Gastrocnemius medialis (tissue), 4 donors: ENCODE data around the gene KIAA1217.

ENCODE experiments used
- POLR2A ChIP-seq, 2 donors: fragments of 450-650 bp; IDR thresholded peaks; one replicate each; pipeline ENCODE4 v1.6.1; 2017; ENCODE audit warnings: antibody characterized with exemption in 2 of 2, mild to moderate bottlenecking in 2 of 2, moderate library complexity in 2 of 2
- TF ChIP-seq, protein P1 (sequence below), 5 experiments: fragments of 450-650 bp in 3 of 5; fragments of 200-600 bp in 2 of 5; sonication (generic) in 2 of 5; IDR thresholded peaks in 4 of 5; conservative IDR thresholded peaks in 1 of 5; 1 replicate in 4 of 5; 2 replicates in 1 of 5; pipeline ENCODE4 v1.5.1; 2016 to 2019; ENCODE audit warnings: antibody characterized with exemption in 5 of 5, mild to moderate bottlenecking in 3 of 5, moderate library complexity in 3 of 5

DNA sequence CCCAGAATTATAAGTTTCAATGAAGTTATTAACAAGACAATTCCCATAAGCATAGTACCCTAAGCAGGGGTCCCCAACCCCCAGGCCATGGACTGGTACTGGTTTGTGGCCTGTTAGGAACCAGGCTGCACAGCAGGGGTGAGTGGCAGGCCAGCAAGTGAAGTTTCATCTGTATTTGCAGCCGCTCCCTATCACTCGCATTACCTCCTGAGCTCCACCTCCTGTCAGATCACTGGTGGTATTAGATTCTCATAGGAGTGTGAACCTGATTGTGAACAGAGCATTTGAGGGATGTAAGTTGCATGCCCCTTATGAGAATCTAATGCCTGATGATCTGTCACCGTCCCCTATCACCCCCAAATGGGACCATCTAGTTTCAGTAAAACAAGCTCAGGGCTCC is 36.0 kb upstream of the KIAA1217 start:
- TF ChIP-seq, protein P1, sequence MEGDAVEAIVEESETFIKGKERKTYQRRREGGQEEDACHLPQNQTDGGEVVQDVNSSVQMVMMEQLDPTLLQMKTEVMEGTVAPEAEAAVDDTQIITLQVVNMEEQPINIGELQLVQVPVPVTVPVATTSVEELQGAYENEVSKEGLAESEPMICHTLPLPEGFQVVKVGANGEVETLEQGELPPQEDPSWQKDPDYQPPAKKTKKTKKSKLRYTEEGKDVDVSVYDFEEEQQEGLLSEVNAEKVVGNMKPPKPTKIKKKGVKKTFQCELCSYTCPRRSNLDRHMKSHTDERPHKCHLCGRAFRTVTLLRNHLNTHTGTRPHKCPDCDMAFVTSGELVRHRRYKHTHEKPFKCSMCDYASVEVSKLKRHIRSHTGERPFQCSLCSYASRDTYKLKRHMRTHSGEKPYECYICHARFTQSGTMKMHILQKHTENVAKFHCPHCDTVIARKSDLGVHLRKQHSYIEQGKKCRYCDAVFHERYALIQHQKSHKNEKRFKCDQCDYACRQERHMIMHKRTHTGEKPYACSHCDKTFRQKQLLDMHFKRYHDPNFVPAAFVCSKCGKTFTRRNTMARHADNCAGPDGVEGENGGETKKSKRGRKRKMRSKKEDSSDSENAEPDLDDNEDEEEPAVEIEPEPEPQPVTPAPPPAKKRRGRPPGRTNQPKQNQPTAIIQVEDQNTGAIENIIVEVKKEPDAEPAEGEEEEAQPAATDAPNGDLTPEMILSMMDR (IDR thresholded peaks at IDR 0.05 in 4 of 5, conservative IDR thresholded peaks at IDR 0.05 in 1 of 5) = no peak
- TF ChIP-seq POLR2A (IDR thresholded peaks at IDR 0.05) = no peak
